Gastroesophageal sphincter (tissue), 3 donors: ENCODE data around the gene ANXA2R.

Experiments used
- CTCF ChIP-seq, 4 experiments: fragments of 200-600 bp in 2 of 4; fragments of 450-650 bp in 2 of 4; sonication (generic) in 1 of 4; IDR thresholded peaks; one replicate each; pipeline ENCODE4 v1.5.1; 2017 to 2019; ENCODE audit warnings: antibody characterized with exemption in 4 of 4, mild to moderate bottlenecking in 2 of 4, moderate library complexity in 2 of 4
- POLR2A ChIP-seq, 2 donors: fragments of 450-650 bp; IDR thresholded peaks; one replicate each; pipeline ENCODE4 v1.6.1; 2017; ENCODE audit warnings: antibody characterized with exemption in 2 of 2, mild to moderate bottlenecking in 2 of 2, moderate library complexity in 1 of 2
- POLR2AphosphoS5 ChIP-seq: sonication (generic); formaldehyde crosslinking; IDR thresholded peaks from one replicate; pipeline ENCODE4 v1.6.1; 2017; ENCODE audit warnings: antibody characterized with exemption

DNA sequence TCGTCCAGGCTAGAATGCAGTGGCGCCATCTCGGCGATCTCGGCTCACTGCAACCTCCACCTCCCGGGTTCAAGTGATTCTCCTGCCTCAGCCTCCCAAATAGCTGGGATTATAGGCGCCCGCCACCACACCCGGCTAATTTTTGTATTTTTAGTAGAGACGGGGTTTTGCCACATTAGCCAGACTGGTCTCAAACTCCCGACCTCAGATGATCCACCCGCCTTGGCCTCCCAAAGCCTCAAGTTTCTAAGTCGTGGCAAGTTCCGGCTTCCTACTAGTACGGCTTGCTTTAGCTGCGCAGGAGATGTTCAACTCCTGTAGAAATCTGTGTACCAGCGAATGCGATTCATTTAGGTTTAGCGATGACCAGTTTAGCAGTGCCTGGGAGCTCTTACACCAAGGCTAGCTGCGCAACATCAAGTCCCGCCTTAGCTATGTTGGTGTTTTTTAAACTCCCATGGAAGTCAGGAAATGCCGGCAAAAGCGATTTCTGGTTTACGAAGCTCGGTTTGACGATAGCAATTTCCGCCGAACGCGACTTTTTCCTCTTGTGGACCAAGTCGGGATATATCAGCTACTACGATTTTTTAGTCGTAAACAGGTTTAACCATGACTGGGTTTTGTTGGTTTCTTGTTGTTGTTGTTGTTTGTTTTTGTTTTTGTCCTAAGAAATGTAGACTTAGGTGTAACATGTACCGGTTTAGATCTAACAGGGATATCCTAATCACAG is 46.4 kb downstream of the ANXA2R start:
- no peak for TF ChIP-seq CTCF (IDR thresholded peaks at IDR 0.05)
- no peak for TF ChIP-seq POLR2A (IDR thresholded peaks at IDR 0.05)
- TF ChIP-seq POLR2AphosphoS5: no peak
